GM20000 (cell line): ENCODE data around the gene EPB42.
A peak's percentile ranks its signal among the peaks of the same experiment; 100 is the strongest.

Experiments
- DNase-seq: peaks from one replicate; pipeline ENCODE4 v3.0.0; 2012; ENCODE audit warnings: low spot score
- CTCF ChIP-seq: IDR thresholded peaks from 2 replicates; pipeline ENCODE4 v1.5.1; 2012; ENCODE audit warnings: mild to moderate bottlenecking, control low read depth; ENCODE audit errors: extremely low read depth, missing control alignments

Gene EPB42

DNA sequence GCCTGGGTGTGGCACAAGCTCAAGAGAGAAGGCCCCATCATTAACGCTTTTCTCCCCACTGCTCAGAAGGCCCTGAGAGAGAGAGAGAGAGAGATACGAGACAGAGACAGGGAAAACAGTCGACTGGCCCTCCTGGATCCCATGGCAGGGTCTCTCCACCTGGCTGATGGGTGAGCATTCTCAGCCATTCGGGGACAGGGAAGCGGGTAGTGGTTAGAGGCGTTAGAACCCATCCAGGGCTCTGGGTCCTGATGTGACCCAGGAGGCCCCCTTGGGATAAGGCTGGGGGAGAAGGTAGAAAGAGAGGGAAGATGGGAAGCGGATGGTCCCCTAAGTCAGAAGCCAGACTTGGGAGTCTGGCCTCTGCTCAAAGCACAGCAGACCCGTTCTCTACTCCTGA, 38.0 kb upstream of the EPB42 start:
- no peak for DNase-seq
- TF ChIP-seq CTCF, result no peak

- no peak for DNase-seq
- no peak for TF ChIP-seq CTCF
Measured at GRCh38 chr15:43256341-43256740, 35.5 kb upstream of the EPB42 start.

GRCh38 chr15:43255376-43255775, 34.6 kb upstream of the EPB42 start:
- no peak for DNase-seq

DNA sequence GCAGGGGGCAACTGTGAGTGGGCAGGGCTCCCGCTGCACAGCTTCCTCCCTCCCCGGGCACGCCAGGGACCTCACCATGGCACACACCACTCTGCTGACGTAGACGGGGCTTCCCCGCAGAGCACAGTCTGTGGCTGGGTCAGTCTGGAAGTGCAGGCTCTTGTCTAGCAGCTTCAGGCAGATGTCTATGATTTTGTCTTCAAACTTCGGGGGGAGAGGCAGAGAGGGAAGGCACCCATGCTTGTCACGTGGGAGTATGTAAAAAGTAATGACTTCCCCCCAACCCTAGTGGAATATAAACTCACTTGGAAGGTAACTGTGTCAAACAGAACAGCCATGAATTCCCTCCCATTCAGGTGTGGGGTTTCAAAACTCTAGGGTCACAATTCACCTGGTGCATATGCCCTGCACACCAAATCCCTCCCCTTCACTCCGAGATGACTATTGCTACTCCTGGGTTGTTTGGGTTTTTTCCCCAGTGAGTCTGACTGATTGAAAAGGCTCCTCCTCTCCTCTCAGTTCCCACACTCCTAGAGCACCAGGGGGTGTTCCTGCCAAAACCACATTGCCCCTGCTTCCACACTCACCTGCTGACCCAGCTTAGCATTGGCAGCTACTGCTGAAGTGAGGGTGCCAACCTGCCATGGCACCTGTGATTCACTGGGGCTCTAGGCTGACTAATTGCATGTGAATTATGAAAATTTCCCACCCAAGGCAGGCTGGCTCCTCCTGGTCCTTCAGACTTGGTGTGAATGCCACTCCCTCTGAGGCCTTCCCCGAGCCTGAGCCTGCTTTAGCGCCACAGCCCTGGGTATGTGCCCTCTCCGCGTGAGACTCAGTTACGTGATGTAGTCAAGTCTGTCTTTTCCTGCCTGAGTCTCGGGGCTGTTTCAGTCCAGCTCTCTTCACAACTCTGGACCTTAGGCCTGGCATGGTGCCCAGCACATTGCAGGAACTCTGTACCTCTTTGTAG, 32.9 kb upstream of the EPB42 start:
- TF ChIP-seq CTCF, result no peak
- peak; percentile 65 for DNase-seq

More at GRCh38 chr15:43255376-43255775, 34.6 kb upstream of the EPB42 start:
- no peak for TF ChIP-seq CTCF

DNA sequence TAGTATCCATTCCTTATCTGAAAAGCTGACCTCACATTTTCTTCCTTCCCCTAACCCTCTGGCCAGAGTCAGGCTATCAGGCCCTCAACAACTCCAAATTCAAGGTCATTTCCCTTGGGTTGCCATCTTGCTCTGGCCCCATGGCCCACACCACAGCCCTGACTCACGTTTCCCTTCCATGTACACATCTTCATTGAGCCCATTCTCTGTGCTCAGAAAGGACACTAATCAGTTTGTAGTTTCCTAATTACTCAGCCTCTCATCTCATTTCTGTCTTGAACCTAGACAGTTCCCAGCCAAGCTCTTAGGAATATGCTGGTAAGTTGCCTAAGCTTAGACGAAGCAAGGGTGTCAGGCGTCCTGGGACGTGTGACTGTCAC, 31.0 kb upstream of the EPB42 start:
- DNase-seq, result no peak
- no peak for TF ChIP-seq CTCF

- no peak for DNase-seq
- TF ChIP-seq CTCF, result no peak
Measured at GRCh38 chr15:43251185-43251870, 30.5 kb upstream of the EPB42 start.

- TF ChIP-seq CTCF, result no peak
- no peak for DNase-seq
Measured at GRCh38 chr15:43250785-43251184, 30.0 kb upstream of the EPB42 start.
